Nucleus accumbens (tissue), 56 donors: Measurements from ENCODE around the gene PACRG.

ENCODE experiments used
- DNase-seq, 56 donors: peaks; one replicate each; lab custom pipeline; 2025; lab: John Stamatoyannopoulos, UW

The PACRG gene

DNA sequence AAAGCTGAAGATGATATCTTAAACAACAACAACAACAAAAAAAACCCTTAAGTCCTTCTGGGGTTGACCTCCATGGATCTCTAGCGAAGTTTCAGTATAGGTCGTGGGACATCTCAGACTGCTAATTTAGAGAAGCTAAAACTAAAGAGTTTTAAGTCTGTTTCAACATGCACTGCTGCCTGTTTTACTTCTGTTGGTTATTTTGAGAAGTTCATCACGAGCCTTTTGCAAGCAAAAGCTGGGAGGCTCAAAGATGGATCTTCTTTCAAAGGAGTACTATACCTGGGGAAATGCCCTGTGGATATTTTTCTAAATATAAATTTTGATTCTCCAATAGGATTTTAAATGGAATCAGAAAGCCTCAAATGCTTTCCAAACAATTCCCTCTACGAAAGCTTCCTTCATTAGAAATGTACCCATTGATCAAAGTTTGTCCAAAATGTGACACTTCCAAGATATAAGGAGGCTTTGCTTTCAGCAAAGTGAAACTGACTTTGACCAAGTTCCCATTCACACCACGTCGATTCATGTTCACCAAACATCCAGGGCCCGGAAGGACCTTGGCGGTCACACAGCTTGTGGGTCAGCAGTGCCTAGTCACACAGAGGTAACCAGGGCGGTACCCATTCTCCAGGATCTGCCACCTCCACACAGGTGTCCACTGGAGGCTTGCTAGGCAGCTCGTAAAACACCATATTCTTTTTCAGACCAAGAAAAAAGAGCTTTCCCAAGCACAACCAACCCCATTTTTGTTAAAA is 592.0 kb downstream of the PACRG start:
- DNase-seq, result no peak

DNA sequence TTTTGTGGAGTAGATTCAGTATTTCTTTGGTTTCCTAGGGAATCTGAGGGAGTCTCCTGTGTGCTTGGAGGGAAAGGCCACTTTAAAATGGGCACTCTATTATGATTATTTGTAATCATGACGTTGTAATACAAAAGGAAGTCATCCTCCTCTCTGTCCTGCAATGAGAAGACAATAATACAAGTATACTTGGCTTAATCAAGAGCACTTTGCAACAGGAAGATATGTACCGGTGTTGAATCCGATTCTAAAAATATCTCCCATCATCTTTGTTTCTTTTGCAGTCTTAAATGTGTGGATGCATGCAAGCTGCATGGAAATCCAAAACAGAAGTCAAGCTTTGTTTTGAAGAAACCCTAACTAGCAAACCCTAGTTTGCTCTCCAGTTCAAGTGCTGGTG is 592.6 kb downstream of the PACRG start:
- DNase-seq, result no peak

DNA sequence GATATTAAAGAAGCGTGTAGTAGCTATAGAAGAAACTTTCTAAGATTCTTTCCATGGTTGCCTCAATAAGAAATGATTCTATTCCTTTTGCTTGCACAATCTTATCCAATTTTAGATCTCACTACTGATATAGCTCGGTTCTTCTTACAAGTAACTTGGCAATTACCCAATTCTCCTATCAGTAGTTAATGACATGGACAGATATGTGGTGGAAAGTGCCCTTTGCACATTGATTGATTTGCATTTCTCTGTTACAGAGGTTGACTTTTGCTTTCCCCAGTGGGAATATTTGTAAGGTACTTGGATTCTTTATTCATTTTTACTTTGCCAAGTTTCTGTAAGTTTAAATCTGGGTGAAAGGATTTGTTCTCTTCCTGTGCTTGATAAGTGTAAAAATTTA is 593.0 kb downstream of the PACRG start:
- no peak for DNase-seq

- no peak for DNase-seq
Measured at GRCh38 chr6:163321717-163322116, 593.9 kb downstream of the PACRG start.

DNA sequence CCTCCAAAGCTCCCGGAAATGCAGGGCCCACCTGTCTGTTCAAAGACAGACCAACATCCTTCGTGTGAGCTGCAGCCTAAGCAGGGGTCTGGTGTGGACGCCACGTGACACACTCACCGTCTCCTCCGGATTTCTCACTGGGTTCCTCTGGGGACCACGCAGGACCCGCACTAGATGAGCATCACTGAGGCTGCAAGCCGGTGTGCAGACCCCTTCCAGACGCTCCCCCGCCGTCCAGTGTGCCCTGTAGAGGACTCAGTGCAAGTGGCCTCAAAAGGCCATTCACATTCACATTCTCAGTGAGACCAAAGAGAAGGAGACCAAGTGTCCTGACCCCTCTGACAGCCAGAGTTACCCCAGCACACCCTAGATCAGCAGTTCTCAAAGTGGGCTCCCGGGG is 595.5 kb downstream of the PACRG start:
- DNase-seq, result no peak

- DNase-seq, result peak in 14 of 56 donors; percentile 23 to 73 (median 50)
Measured at GRCh38 chr6:163323705-163324104, 595.9 kb downstream of the PACRG start.

- peak in 1 of 56 donors; percentile 49 for DNase-seq
Measured at GRCh38 chr6:163324326-163324687, 596.5 kb downstream of the PACRG start.

DNA sequence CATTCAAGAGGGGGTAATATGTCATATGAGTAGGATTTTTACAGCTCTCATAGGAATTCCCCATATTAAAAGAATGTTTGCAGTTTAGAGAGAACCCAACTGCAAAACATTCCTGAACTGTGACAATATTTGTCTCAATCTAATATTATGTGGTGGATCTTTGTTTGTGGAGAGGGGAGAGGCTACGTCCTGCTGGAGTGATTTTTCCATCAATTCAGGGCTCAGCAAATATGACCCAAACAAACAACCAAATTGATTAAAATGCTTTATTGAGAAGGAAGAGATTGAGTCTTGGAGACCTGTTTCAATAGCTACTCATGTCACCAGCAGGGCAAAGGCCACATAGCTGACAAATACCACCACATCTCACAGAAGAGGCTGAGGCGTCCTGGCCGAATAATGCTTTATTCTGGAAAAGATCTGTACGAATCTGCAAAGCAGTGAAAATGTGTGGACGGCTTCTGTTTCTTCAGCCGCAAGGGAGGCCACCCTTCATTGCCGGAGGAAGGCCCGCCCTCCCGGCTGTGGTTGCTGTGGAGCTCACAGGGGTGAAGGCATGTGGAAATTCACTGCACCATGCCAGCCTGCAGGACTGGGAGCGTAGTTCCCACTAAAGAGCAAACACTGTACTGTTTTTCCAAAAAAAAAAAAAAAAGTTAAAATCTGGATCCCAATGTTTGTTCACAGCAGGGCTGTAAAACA is 597.1 kb downstream of the PACRG start:
- peak in 43 of 56 donors; percentile 25 to 83 (median 63) for DNase-seq

DNA sequence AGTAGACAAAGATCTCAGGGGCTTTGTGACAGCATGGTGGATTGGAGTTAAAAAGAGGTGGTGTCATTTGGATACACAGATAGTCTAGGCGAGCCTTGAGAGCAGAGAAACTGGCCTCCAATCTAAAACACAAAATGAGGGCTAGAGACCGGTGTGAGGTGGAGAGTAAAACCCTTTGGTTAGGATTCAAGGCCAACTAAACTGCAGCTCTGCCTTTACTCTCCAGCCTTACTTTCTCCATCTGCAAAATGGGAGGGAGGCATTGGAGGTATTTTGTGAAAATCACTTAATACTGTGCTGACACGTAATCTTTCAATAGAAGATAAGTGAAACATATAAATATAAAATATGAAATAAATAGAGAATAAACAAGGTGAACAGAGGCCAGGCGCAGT is 597.6 kb downstream of the PACRG start:
- DNase-seq, result no peak

- DNase-seq, result no peak
Measured at GRCh38 chr6:163327165-163327880, 599.5 kb downstream of the PACRG start.

- DNase-seq, result no peak
Measured at GRCh38 chr6:163327921-163328320, 600.1 kb downstream of the PACRG start.

DNA sequence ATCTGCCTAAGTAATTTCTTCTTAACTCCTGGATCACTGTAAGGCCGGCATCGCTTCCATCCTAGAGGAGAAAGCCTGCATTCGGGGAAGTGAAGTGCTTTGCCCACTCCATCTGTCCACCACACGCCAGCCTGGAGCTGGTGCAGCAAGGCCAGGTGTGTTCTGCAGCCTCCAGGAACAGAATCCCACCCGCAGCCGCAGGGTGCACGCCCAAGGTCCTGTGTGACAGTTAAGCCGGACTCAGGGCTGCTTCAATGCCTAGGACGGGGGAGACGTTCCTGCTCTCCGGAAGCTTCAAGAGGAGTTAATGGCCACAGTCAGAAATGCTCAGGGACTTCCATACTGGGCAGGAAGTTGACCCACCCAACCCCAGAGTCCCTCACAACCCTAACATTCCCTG is 600.6 kb downstream of the PACRG start:
- DNase-seq, result no peak

DNA sequence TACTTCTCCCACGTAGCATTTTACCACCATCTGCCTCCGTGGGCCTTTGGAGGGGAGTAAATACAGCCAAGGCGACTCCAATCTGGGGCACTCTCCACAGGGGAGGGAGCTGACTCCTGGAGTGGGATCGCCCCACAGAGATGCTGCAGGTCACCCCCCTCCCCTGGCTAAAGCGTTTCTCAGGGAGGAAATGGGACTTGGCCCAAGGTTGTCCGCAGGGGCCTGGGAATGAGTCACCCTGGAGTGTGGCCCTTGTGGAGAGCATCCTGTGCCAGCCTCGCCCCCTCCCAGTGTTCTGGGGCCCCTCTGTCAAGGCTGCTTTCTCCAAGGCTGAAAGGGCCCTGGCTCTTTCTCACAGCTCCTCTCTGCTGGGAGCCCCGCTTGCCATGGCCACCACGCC is 602.2 kb downstream of the PACRG start:
- DNase-seq, result peak in 34 of 56 donors; percentile 23 to 82 (median 56)

- DNase-seq, result no peak
Measured at GRCh38 chr6:163331245-163331644, 603.5 kb downstream of the PACRG start.

GRCh38 chr6:163332575-163332974 is 604.8 kb downstream of the PACRG start:
- no peak for DNase-seq

DNA sequence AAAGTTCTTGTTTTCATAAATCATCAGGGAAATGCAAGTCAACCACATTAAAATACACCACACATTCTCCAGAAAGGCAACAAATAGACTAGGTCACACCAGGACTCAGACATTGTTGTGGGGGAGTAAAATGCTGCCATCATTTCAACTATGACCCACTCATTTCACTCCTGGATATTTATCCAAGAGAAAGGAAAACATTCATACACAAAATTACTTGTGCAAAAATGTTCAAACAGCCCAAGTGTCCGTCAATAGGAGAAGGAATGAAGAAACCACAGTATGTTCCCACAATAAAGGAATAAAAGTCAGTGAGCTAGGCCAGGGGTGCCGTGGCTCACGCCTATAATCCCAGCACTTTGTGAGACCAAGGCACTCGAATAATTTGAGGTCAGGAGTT is 605.3 kb downstream of the PACRG start:
- DNase-seq, result no peak

- DNase-seq, result no peak
Measured at GRCh38 chr6:163333701-163334663, 606.2 kb downstream of the PACRG start.

DNA sequence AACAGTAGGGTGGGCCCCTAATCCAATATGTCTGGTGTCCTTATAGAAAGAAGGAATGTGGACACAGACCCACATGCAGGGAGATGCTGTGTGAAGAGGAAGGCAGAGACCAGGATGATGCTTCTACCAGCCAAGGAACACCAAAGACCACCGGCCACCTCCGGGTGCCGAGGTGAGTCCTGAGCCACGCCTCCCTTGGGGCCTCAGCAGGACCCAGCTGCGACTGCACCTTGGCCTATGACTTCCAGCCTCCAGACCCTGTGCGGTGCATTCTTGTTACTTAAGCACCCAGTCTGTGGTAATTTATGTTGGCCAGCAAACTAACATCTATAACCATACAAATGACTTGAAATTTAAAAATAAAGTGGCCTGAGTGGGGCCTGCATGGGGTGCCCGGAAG is 607.3 kb downstream of the PACRG start:
- no peak for DNase-seq

DNA sequence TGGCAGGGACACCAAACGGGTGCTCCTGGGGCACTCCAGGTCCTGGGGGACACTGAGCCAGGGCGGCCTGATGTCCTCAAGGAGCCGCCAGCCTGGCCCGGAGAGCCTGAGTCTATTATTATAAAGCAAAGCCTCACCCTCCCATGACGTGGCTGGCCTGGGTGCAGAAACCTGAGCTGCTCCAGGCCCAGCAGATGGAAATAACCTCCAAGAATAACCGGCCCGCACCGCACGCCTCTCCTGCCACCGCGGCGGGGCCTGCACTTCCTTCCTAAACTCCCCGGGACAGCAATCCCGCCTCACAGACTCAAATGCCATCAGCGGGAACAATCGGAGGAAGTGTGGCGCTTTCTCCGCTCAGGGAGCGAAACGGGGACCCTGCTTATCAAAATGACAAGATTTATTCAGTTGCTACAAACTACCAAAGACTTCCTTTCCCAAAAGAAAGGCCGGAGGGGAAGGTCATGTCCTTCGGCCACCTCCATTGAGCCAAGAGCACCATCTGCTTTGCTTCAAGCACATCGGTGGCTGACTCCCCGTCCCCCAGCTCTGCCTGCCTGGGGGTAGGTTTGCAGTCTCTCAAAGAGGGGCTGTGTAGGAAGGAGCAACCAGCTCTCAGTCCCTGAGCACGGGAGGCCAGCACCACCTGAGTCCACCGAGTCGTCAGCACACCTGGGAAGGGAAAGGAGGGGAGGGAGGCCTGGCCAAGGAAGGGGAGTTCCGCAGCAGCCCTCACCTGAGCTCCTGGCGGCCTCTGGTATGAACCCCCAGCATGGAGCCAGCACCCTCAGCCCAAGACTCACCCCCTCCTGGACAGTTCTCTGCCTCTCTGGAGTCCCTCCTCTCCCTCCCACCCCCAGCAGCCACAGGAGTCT is 608.1 kb downstream of the PACRG start:
- DNase-seq, result no peak
